Nephron progenitor cell (in vitro differentiated cells): ENCODE measurements around the gene POU2F2.
A peak's percentile ranks its signal among the peaks of the same experiment; 100 is the strongest.

ENCODE experiments used
- DNase-seq: peaks from one replicate; pipeline ENCODE4 v3.0.0; 2021
- H3K27ac Mint-ChIP-seq: 2 replicates; pipeline ENCODE4 v1.8.0; 2021; ENCODE audit warnings: mild to moderate bottlenecking, moderate library complexity, mixed read lengths
- H3K27me3 Mint-ChIP-seq: 2 replicates; pipeline ENCODE4 v1.8.0; 2021; ENCODE audit warnings: mild to moderate bottlenecking, low read depth, mixed read lengths; ENCODE audit not compliant: poor library complexity
- H3K36me3 Mint-ChIP-seq: 2 replicates; pipeline ENCODE4 v1.8.0; 2021; ENCODE audit warnings: low read depth, mixed read lengths
- H3K4me1 Mint-ChIP-seq: 2 replicates; pipeline ENCODE4 v1.8.0; 2021; ENCODE audit warnings: mixed read lengths
- H3K4me3 Mint-ChIP-seq: 2 replicates; pipeline ENCODE4 v1.8.0; 2021; ENCODE audit warnings: mild to moderate bottlenecking, moderate library complexity, mixed read lengths
- H3K9me3 Mint-ChIP-seq: 2 replicates; pipeline ENCODE4 v1.8.0; 2021; ENCODE audit warnings: mild to moderate bottlenecking, moderate library complexity, mixed read lengths
- TF ChIP-seq, protein P1 (sequence below): fragments of 200-600 bp; sonication (generic); IDR thresholded peaks from 2 replicates; pipeline ENCODE4 v1.5.0; 2021; ENCODE audit warnings: antibody characterized with exemption

The POU2F2 gene

GRCh38 chr19:42078538-42079275, 53.5 kb downstream of the POU2F2 start:
- TF ChIP-seq, protein P1, sequence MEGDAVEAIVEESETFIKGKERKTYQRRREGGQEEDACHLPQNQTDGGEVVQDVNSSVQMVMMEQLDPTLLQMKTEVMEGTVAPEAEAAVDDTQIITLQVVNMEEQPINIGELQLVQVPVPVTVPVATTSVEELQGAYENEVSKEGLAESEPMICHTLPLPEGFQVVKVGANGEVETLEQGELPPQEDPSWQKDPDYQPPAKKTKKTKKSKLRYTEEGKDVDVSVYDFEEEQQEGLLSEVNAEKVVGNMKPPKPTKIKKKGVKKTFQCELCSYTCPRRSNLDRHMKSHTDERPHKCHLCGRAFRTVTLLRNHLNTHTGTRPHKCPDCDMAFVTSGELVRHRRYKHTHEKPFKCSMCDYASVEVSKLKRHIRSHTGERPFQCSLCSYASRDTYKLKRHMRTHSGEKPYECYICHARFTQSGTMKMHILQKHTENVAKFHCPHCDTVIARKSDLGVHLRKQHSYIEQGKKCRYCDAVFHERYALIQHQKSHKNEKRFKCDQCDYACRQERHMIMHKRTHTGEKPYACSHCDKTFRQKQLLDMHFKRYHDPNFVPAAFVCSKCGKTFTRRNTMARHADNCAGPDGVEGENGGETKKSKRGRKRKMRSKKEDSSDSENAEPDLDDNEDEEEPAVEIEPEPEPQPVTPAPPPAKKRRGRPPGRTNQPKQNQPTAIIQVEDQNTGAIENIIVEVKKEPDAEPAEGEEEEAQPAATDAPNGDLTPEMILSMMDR, result no peak
- Mint-ChIP-seq H3K4me1 (peaks cover 42% of the 10 kb centered on the region), H3K36me3 (peaks cover 41% of the 10 kb centered on the region), H3K27me3 (no peaks in the 10 kb centered on the region), H3K9me3 (no peaks in the 10 kb centered on the region), H3K27ac (no peak overlapping the region), H3K4me3 (peak overlapping the region; percentile 96)
- DNase-seq, result no peak

DNA sequence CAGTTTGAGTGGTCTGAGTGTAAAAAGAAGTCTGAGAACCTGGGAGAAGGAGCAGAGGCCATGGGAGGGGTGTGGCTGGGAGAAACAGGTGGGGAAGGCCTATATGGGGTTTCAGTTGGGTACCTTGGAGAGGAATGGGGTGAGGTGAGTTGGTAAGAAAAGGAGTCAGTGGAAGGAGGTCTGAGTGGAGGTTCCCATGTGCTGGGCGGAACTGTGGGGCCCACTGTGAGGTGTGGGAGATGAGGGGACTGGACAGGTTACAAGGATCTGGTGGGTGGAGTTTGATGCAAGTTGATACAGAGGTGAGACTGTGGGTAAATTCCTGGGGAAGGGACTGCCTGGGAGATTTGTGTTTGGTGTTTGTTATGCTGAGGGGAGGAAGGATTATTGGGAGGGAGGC, 54.2 kb downstream of the POU2F2 start:
- TF ChIP-seq, protein P1, result no peak
- Mint-ChIP-seq H3K27ac (peak overlapping the region; percentile 90), H3K27me3 (peaks cover 3% of the 10 kb centered on the region), H3K4me3 (peak overlapping the region; percentile 96), H3K36me3 (peaks cover 35% of the 10 kb centered on the region), H3K4me1 (peaks cover 42% of the 10 kb centered on the region), H3K9me3 (no peaks in the 10 kb centered on the region)
- no peak for DNase-seq

DNA sequence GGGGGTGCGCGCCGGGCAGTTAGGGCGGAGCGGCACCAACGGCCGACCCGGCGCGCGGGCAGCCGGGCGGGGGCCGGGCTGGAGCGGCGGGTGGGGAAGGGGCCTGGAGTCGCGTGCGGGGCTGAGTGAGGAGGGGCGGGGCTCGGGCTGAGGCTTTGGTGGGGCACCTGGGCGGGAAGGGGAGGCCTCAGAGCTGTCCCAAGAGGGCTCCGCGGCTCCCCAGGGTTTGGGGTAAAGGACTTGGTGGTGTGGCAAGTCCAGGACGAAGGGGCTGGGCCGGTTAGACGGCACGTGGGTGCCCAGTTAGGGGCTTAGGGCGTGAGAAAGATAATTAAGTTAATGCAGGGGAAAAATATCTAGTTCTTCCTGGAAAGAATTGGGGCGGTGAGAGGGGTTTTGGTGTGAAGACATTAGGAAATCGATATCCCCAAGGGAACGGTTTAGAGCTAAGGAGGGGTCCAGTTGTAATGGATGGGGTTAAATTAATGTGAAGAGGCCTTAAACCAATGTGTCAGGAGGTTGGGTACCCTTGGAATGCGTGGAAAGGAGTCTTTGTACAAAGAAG, 55.8 kb downstream of the POU2F2 start:
- peaks cover 41% of the 10 kb centered on the region for H3K4me1 Mint-ChIP-seq
- TF ChIP-seq, protein P1, result no peak
- peaks cover 10% of the 10 kb centered on the region for H3K27me3 Mint-ChIP-seq
- H3K4me3 Mint-ChIP-seq, result peak overlapping the region; percentile 96
- peaks cover 26% of the 10 kb centered on the region for H3K36me3 Mint-ChIP-seq
- H3K9me3 Mint-ChIP-seq, result no peaks in the 10 kb centered on the region
- peak overlapping the region; percentile 76 for H3K27ac Mint-ChIP-seq
- no peak for DNase-seq

DNA sequence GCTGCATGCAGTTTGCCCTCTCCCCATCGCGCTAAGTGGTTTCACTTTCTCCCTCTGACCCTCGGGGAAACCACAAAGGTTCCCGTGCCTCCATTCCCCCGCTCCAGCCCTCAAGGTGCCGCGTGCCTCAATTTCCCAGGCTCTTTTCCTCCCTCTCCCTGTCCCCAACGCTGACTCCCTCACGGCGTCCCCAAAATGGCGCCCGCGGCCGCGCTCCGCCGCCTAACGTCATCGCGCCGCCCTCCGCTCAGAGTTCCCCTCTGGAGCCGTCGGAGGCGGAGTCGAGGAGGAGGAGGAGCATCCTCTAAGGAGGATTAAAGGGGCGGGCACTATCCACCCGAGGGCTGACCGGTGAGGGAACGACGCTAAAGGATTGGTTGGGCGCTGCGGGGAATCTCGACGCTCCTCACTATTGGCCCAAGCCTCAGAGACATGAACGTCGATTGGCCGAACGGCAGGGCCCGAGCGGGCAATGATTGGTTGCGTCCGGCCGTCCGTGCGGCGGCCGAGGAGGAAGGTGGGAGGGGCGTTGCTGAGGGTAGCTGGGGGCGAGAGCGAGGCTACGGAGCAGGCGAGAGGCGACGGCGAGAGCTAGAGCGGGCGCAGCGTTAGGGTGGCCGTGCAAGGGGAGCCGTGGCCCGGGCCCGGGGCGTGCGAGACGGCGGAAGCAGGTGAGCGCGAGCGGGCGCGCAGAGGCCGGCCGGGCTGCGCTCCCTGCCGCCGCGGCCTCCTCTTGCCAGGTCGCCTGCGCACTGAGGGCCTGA, 56.4 kb downstream of the POU2F2 start, which contains the start of gene ZNF574:
ZNF574 (plus strand) TSS at position 551 of the 764 bp plus-strand sequence. CDS start 2,441 bp downstream, outside the sequence.
- H3K36me3 Mint-ChIP-seq, result peaks cover 21% of the 10 kb centered on the region
- peaks cover 14% of the 10 kb centered on the region for H3K27me3 Mint-ChIP-seq
- no peaks in the 10 kb centered on the region for H3K9me3 Mint-ChIP-seq
- H3K4me1 Mint-ChIP-seq, result peaks cover 43% of the 10 kb centered on the region
- peak; percentile 96 for DNase-seq
- peak within 1 kb of the TSS; percentile 96 for H3K4me3 Mint-ChIP-seq
- TF ChIP-seq, protein P1, result no peak
- peak within 1 kb of the TSS; percentile 100 for H3K27ac Mint-ChIP-seq

DNA sequence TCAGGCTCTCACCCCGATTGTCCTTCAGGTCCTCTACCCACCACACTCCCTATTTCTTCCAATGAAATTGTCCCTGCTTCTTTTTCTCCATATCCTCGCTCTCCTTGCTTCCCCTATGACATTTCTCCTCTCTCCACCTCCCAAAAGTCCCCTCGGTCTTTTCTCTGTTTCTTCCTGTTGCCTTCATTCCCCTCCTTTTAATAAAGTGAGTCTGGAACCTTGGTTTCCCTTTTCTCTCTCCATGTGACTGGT, 57.0 kb downstream of the POU2F2 start:
- TF ChIP-seq, protein P1, result no peak
- Mint-ChIP-seq H3K36me3 (peaks cover 21% of the 10 kb centered on the region), H3K4me1 (peaks cover 47% of the 10 kb centered on the region), H3K27ac (peak overlapping the region; percentile 100), H3K4me3 (peak overlapping the region; percentile 96), H3K9me3 (no peaks in the 10 kb centered on the region), H3K27me3 (peaks cover 14% of the 10 kb centered on the region)
- no peak for DNase-seq
